Measurements from ENCODE around the gene MAN1A1.

DNA sequence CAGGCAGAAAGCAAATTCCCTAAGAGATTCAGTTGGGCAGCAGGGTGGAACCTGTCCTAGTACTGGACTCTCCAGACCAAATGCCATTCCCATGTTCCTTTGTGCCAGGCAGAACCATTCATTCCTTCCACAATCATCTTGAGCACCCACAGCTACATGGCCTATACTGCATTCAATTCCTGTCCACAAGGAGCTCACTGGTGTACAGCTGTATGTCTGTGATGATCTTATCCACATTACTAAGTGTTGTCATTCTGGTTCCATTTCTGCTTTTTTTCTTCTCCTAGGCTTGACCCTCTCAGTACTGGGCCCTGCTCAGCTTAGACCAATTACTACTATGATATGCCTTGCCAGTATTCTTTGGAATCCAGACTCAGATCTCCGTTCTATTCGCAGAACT lies 27.5 kb downstream of the MAN1A1 start:
- TF ChIP-seq, protein P1, sequence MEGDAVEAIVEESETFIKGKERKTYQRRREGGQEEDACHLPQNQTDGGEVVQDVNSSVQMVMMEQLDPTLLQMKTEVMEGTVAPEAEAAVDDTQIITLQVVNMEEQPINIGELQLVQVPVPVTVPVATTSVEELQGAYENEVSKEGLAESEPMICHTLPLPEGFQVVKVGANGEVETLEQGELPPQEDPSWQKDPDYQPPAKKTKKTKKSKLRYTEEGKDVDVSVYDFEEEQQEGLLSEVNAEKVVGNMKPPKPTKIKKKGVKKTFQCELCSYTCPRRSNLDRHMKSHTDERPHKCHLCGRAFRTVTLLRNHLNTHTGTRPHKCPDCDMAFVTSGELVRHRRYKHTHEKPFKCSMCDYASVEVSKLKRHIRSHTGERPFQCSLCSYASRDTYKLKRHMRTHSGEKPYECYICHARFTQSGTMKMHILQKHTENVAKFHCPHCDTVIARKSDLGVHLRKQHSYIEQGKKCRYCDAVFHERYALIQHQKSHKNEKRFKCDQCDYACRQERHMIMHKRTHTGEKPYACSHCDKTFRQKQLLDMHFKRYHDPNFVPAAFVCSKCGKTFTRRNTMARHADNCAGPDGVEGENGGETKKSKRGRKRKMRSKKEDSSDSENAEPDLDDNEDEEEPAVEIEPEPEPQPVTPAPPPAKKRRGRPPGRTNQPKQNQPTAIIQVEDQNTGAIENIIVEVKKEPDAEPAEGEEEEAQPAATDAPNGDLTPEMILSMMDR (IDR thresholded peaks at IDR 0.05) = no peak
- TF ChIP-seq POLR2A (IDR thresholded peaks at IDR 0.05) = no peak

Measured in uterus (tissue), 2 donors.